Left forelimb (tissue), 1 donor: ENCODE data around the gene HTT.

Experiments used
- DNase-seq: peaks from one replicate; pipeline ENCODE4 v3.0.0-alpha.2; 2018; ENCODE audit warnings: low spot score

The HTT gene

DNA sequence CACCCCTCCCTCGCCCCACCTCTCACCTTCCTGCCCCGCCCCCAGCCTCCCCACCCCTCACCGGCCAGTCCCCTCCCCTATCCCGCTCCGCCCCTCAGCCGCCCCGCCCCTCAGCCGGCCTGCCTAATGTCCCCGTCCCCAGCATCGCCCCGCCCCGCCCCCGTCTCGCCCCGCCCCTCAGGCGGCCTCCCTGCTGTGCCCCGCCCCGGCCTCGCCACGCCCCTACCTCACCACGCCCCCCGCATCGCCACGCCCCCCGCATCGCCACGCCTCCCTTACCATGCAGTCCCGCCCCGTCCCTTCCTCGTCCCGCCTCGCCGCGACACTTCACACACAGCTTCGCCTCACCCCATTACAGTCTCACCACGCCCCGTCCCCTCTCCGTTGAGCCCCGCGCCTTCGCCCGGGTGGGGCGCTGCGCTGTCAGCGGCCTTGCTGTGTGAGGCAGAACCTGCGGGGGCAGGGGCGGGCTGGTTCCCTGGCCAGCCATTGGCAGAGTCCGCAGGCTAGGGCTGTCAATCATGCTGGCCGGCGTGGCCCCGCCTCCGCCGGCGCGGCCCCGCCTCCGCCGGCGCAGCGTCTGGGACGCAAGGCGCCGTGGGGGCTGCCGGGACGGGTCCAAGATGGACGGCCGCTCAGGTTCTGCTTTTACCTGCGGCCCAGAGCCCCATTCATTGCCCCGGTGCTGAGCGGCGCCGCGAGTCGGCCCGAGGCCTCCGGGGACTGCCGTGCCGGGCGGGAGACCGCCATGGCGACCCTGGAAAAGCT, at the start of gene HTT, which contains the start of gene HTT-AS:
HTT (plus strand) TSS at position 604 of the 768 bp plus-strand sequence; CDS start at position 749, 145 bp downstream.
HTT-AS (minus strand) TSS at position 461 of the 768 bp plus-strand sequence.
- DNase-seq = peak; percentile 98

- no peak for DNase-seq
Observed at GRCh38 chr4:3025881-3026280, 48.6 kb upstream of the HTT start.

- no peak for DNase-seq
Observed at GRCh38 chr4:3026540-3026939, 47.9 kb upstream of the HTT start.

DNA sequence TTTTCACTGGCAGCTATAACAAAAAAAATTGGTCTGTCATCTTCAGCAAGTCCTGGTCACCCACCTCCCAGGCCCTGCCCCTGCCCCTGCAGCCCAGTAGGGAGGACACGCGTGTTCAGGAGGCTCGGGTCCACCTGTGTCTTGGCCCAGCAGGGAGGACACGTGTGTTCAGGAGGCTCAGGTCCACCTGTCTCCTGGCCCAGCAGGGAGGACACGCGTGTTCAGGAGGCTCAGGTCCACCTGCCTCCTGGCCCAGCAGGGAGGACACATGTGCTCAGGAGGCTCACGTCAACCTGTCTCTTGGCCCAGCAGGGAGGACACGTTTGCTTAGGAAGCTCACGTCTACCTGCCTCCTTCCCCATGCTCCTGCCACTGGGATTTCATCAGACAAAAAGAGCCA, 45.0 kb upstream of the HTT start:
- no peak for DNase-seq

GRCh38 chr4:3030566-3031356, 43.7 kb upstream of the HTT start:
- DNase-seq = no peak

DNA sequence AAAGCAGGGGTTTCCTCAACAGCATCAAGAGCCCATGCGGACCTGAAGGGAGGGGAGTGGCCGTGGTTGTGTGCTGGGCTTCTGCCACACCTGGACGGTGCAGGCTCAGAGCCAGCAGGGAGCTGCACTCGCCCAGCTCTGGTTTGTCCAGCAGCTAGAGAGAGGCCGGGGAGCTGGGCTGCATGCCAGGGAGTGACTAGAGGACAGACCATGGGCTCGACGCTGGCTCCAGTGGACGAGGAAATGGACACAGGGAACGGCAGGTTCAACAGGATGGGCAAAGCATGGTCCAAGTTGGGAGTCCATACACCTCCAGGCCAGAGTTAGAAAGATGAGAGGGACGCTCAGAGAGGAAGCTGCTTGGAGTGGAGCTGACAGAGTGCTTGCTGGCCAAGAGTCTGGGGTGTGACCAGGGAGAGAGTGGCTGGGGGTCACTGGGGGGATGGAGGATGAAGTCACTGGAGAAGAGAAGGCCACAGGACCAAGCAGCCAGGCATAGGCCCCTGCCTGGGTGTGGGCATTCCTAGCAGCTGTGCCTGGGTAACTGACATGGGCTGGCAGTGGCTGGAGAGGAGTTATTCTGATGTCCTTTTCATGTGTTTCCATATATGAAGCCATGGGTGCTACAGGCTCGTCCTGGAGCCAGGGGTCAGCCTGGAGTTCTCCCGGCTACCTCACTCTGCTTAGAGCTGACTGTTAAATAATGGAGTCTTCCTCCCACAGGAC, 43.0 kb upstream of the HTT start:
- DNase-seq = no peak

DNA sequence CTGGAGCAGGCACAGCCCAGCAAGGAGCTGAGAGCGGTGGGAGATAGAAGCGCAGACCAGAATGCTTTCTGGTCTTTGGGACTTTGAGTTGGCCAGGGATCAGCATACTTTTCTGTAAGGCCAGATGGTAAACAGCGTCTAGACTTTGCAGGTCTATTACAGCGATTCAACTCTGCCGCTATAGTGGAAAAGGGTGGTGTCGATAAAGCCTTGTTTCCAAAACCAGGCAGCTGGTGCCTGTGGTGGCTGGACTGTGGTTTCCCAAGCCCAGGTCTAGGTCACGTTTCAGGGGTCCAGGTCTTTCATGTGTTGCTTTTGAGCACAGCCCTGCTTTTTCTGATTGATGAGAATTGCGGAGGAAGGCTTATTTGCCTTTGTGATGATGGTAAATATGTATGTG, 40.2 kb upstream of the HTT start:
- no peak for DNase-seq

DNA sequence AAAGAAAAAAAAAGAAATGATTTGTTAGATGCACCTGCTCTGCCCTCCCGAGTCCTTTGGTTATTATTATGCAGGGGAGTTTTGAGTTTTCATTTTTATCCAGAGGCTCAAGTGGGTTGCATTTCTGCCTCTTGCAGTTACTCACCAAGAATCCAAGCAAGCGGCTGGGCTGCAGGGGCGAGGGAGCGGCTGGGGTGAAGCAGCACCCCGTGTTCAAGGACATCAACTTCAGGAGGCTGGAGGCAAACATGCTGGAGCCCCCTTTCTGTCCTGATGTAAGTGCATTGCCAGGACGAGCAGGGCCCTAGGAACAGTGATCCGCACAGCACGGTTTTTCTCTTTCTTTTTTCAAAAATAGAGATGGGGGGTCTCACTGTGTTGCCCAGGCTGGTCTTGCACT, 39.2 kb upstream of the HTT start:
- no peak for DNase-seq

GRCh38 chr4:3035674-3036073, 38.8 kb upstream of the HTT start:
- DNase-seq = no peak

GRCh38 chr4:3036131-3036952, 38.1 kb upstream of the HTT start:
- no peak for DNase-seq

GRCh38 chr4:3037957-3038461, 36.5 kb upstream of the HTT start:
- no peak for DNase-seq

GRCh38 chr4:3039706-3040366, 34.6 kb upstream of the HTT start:
- no peak for DNase-seq

- no peak for DNase-seq
Observed at GRCh38 chr4:3040452-3041191, 33.9 kb upstream of the HTT start.

GRCh38 chr4:3041192-3042142, 33.0 kb upstream of the HTT start:
- DNase-seq = no peak

DNA sequence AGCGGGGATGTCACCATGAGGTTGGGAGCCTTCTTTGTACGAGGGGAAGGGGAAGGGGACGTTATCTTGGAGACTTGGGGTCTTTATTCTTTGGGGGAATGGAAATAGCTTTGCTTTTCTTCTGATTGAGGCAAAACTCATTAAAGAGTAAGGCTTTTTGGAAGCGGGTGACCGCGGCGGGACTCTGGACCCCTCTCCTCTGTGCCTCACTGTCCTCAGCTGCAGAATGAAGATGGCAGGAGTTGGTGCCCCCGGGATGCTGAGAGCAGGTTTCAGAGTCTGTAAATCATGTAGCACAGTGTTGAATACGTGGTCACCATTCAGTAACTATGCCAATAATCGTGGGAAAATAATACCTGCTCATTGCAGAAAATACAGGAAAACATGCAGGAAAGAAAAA, 32.3 kb upstream of the HTT start:
- DNase-seq = no peak

- no peak for DNase-seq
Observed at GRCh38 chr4:3043282-3044020, 31.0 kb upstream of the HTT start.

DNA sequence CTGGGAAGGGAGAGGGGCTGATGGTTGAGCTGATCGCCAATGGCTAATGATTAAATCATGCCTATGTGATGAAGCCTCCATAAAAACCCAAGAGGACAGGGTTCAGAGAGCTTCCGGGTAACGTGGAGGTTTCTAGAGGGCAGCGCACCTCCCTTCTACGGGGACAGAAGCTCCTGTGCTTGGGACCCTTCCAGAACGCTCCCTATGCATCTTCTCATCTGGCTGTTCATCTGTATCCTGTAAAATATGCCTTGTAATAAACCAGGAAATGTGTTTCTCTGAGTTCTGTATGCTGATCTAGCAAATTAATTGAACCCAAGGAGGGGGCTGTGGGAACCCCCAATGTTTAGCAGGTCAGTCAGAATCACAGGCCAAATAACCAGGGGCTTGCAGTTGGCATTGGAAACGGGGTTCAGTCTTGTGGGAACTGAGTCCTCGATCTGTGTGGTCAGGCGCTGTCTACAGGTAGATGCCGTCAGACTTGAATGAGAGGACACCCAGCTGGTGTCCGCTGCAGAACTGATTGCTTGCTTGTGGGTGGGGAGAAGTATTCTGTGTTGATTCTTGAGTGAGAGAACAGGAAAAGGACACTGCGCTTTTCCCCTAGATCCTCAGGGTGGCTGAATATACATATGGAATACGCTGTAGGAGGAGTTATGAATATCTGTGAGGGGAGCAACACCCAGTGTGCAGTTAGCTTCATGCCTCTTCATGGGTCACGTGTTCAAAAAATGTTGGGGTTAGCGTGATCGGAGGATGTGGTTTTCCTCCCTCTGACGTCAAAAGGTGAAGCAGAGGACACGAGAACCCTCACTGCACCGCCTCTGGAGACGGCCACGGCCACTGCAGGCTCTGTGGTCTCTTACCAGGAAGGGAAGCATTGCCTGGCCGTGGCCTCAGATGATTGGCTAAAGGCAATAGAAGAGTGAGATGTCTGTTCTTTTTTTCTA, 29.3 kb upstream of the HTT start:
- DNase-seq = no peak
